ENCODE data around the gene DAPL1. TPM values are rescaled to one million over a fixed set of nuclear protein-coding genes. Genes with fewer than 3 reads are reported as not detected.

DAPL1 gene
- total and polyA plus RNA-seq, 8 donors = 2.6 to 47.3 (median 6.1) TPM

DNA sequence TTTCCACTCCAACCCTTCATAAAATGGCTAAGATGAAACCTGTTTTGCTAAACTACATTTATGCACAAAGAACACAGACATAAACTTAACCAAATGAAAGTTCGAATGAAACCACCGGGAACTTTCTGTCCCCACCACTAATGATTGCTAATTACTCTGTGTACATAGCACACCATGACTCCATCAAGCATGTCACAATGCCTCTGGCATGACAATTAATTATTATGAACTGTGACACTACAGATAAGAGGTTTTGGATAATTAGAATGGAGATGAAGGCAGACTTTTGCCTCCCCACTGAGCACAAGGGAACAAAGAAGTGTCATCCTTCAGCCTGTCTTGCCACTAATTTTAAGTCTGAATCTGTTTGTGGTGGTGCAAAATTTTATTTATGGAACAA is 1.5 kb downstream of the DAPL1 start:
- TF ChIP-seq, protein P1, sequence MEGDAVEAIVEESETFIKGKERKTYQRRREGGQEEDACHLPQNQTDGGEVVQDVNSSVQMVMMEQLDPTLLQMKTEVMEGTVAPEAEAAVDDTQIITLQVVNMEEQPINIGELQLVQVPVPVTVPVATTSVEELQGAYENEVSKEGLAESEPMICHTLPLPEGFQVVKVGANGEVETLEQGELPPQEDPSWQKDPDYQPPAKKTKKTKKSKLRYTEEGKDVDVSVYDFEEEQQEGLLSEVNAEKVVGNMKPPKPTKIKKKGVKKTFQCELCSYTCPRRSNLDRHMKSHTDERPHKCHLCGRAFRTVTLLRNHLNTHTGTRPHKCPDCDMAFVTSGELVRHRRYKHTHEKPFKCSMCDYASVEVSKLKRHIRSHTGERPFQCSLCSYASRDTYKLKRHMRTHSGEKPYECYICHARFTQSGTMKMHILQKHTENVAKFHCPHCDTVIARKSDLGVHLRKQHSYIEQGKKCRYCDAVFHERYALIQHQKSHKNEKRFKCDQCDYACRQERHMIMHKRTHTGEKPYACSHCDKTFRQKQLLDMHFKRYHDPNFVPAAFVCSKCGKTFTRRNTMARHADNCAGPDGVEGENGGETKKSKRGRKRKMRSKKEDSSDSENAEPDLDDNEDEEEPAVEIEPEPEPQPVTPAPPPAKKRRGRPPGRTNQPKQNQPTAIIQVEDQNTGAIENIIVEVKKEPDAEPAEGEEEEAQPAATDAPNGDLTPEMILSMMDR (IDR thresholded peaks at IDR 0.05) = no peak
- ATAC-seq (no peak), FAIRE-seq (no peak), DNase-seq (no peak)
- H3K27ac ChIP-seq = no peak overlapping the region
- no peaks in the 10 kb centered on the region for H3K4me1 ChIP-seq
- H3K27me3 ChIP-seq = no peaks in the 10 kb centered on the region
- H3K36me3 ChIP-seq = no peaks in the 10 kb centered on the region
- no peak overlapping the region for H3K4me3 ChIP-seq
- intact Hi-C loops (cut with DNase I) = no loop called here
- H3K9me3 ChIP-seq = no peaks in the 10 kb centered on the region
- 49 to 59% methylated on average over 2 of the region's 2 CpGs for WGBS, 2 donors

DNA sequence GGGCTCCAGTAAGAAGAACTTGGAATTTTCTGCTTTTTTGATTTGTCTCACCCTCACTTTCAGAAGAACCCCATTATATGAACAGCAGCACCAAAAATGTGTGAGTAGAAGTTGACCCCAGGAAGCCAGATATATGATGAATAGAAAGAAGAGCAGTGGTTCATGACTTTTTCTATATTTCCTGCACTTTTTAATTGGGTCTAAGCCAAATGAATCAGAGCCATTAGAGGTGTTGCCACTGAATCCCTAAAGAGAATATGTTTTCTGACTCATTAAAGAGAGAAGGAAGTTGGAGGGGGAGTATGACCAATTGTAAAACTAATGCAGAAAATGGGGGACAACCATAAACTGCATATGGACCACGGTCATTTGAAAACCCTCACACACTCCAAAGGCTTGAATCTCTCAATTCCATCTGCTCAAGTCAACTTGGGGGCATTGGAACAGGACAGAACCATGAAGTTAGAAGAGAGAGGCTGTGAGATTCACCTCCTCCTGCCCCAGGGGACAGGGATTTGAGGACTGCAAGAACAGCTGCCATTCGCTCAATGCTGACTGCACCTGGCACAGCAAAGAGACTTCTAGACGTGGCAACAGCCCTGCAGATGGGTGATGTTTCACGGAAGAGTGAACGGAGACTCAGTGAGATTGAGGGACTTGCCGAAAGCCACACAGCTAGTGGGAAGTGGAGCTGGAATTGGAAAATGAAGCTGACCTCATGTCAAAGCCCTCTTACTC is 3.0 kb downstream of the DAPL1 start:
- 78 to 90% methylated on average over 6 of the region's 6 CpGs for WGBS, 2 donors
- Histone ChIP-seq H3K4me3 (no peak overlapping the region), H3K9me3 (no peaks in the 10 kb centered on the region), H3K36me3 (no peaks in the 10 kb centered on the region), H3K27me3 (no peaks in the 10 kb centered on the region), H3K4me1 (no peaks in the 10 kb centered on the region), H3K27ac (no peak overlapping the region)
- TF ChIP-seq, protein P1 (IDR thresholded peaks at IDR 0.05) = no peak
- FAIRE-seq (no peak), DNase-seq (no peak), ATAC-seq (no peak)
- intact Hi-C loops (cut with DNase I) = no loop called here

DNA sequence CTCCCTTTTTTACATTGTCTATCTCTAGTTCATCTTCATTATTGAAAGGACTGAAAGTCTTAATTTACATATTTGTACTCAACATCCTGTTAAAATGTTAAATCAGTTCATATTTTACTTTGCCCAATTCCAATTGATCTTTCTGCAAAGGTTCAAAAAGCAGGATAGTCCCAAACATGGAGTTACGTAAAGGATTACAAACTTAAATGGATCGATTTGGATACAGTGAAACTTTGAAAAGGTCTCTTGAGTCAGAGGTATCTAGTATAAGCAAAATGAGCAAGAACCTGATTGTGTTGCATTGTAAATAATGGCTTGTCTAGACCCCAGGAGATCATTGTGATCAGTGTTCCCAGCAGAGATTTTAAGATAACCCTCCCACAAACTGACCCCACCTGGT is 4.1 kb downstream of the DAPL1 start:
- Histone ChIP-seq H3K27me3 (no peaks in the 10 kb centered on the region), H3K9me3 (no peaks in the 10 kb centered on the region), H3K4me3 (no peak overlapping the region), H3K36me3 (no peaks in the 10 kb centered on the region), H3K4me1 (no peaks in the 10 kb centered on the region), H3K27ac (no peak overlapping the region)
- WGBS, 2 donors = 79 to 80% methylated on average over 2 of the region's 2 CpGs
- intact Hi-C loops (cut with DNase I) = no loop called here
- TF ChIP-seq, protein P1 (IDR thresholded peaks at IDR 0.05) = no peak
- FAIRE-seq = no peak
- no peak for DNase-seq
- ATAC-seq = no peak

DNA sequence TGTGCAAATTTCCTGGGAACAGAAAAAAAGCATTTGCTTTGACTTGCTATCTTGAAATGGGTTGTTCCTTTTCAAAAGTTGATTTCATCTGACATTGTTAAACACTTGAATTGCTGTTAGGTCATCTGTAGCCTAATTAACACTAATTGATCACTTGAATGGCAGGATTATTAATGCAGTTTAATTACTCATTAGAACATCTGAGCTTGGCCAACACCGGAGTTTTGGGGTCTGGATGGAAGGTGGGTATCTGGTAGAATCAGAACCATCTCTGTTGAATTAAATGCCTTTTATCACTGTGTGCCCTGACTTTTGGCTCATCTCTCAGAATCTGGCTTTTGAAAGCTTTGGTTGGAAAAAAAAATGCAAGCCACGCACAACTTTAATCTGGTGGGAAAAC is 8.4 kb downstream of the DAPL1 start:
- FAIRE-seq (no peak), ATAC-seq (no peak), DNase-seq (no peak)
- TF ChIP-seq, protein P1 (IDR thresholded peaks at IDR 0.05) = no peak
- WGBS, 2 donors = 91 to 94% methylated on average over 2 of the region's 2 CpGs
- H3K36me3 ChIP-seq = no peaks in the 10 kb centered on the region
- H3K27me3 ChIP-seq = no peaks in the 10 kb centered on the region
- intact Hi-C loops (cut with DNase I) = no loop called here
- H3K27ac ChIP-seq = no peak overlapping the region
- H3K4me3 ChIP-seq = no peak overlapping the region
- H3K9me3 ChIP-seq = no peaks in the 10 kb centered on the region
- H3K4me1 ChIP-seq = no peaks in the 10 kb centered on the region

DNA sequence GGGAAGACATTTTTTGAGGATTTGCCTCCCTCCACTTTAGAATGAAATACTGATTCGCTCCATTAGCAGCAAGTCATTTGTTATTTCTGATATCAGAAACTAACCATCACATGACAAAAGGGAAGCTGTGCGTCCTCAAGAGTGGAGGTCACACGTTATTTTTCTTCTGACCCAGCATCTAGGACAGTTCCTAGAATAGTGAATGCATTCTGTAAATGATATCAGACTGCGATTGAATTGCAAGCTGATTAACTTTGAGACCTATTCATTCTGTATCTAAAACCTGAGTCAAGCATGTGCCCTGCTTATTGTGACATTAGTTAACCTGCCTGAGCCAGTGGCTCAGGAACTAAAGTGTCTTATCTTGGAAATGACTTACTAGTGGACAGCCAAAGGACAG is 10.1 kb downstream of the DAPL1 start:
- TF ChIP-seq, protein P1 (IDR thresholded peaks at IDR 0.05) = no peak
- ATAC-seq (no peak), FAIRE-seq (no peak), DNase-seq (no peak)
- H3K36me3 ChIP-seq = no peaks in the 10 kb centered on the region
- no peaks in the 10 kb centered on the region for H3K9me3 ChIP-seq
- H3K27ac ChIP-seq = no peak overlapping the region
- intact Hi-C loops (cut with DNase I) = no loop called here
- H3K4me3 ChIP-seq = no peak overlapping the region
- WGBS, 2 donors = 64 to 71% methylated on average over 4 of the region's 4 CpGs
- no peaks in the 10 kb centered on the region for H3K4me1 ChIP-seq
- no peaks in the 10 kb centered on the region for H3K27me3 ChIP-seq

Data from pancreas (tissue), 10 donors.